Cardiac fibroblast (primary cell): ENCODE data around the gene RAP1GAP2.

ENCODE experiments used
- DNase-seq, 2 donors: peaks; one replicate each; pipeline versions ENCODE4 v3.0.0 to v3.0.0-alpha.2; 2010; ENCODE audit warnings: low read depth in 2 of 2
- H3K4me3 ChIP-seq, 2 donors: replicated peaks in 1 of 2; 1 replicate in 1 of 2; 2 replicates in 1 of 2; pipeline ENCODE4 v1.5.1; 2011; ENCODE audit warnings: low read depth in 2 of 2, low read length in 2 of 2, mild to moderate bottlenecking in 2 of 2, moderate library complexity in 1 of 2
- TF ChIP-seq, protein P1 (sequence below): IDR thresholded peaks from one replicate; pipeline ENCODE4 v1.5.1; 2011; ENCODE audit warnings: low read depth, mild to moderate bottlenecking, low read length, inconsistent platforms

The RAP1GAP2 gene

GRCh38 chr17:2912754-2913153, 116.5 kb downstream of the RAP1GAP2 start:
- TF ChIP-seq, protein P1, sequence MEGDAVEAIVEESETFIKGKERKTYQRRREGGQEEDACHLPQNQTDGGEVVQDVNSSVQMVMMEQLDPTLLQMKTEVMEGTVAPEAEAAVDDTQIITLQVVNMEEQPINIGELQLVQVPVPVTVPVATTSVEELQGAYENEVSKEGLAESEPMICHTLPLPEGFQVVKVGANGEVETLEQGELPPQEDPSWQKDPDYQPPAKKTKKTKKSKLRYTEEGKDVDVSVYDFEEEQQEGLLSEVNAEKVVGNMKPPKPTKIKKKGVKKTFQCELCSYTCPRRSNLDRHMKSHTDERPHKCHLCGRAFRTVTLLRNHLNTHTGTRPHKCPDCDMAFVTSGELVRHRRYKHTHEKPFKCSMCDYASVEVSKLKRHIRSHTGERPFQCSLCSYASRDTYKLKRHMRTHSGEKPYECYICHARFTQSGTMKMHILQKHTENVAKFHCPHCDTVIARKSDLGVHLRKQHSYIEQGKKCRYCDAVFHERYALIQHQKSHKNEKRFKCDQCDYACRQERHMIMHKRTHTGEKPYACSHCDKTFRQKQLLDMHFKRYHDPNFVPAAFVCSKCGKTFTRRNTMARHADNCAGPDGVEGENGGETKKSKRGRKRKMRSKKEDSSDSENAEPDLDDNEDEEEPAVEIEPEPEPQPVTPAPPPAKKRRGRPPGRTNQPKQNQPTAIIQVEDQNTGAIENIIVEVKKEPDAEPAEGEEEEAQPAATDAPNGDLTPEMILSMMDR, result no peak
- DNase-seq, result no peak
- H3K4me3 ChIP-seq, result no peak overlapping the region

DNA sequence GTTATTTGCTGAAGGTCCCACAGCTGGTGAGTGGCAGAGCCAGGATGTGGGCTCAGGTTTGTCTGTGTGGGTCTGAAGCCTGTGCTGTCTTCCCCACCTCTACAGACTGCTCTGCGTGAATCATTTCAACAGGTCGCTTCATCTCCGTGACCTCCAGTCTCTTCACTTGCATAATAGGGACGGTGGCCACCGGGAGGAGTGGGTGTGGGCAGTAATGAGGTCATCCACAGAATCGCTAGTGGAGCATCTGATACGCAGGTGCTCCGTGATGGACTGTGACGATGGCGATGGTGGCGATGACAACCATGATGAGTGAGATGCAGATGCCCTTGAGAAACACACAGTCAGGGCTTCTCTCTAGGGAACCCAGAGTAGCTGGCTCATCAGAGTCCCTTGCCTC, 120.2 kb downstream of the RAP1GAP2 start:
- H3K4me3 ChIP-seq, result no peak overlapping the region
- DNase-seq, result no peak
- TF ChIP-seq, protein P1, result no peak

DNA sequence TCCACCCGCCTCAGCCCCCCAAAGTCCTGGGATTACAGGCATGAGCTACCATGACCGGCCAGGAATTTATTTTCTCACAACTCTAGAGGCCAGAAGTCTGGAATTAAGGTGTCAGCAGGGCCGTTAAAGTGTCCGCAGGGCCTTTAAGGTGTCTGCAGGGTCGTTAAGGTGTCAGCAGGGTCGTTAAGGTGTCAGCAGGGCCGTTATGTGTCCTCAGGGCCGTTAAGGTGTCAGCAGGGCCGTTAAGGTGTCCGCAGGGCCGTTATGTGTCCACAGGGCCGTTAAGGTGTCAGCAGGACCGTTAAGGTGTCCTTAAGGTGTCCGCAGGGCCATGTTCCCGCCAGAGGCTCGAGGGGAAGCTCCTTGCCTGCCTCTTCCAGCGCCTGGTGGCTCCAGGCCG, 125.2 kb downstream of the RAP1GAP2 start:
- no peak overlapping the region for H3K4me3 ChIP-seq
- TF ChIP-seq, protein P1, result no peak
- no peak for DNase-seq

GRCh38 chr17:2924211-2924610, 128.0 kb downstream of the RAP1GAP2 start:
- TF ChIP-seq, protein P1, result no peak
- no peak overlapping the region for H3K4me3 ChIP-seq
- DNase-seq, result peak; percentile 21 to 40

- TF ChIP-seq, protein P1, result no peak
- H3K4me3 ChIP-seq, result no peak overlapping the region
- no peak for DNase-seq
Observed at GRCh38 chr17:2925011-2925410, 128.8 kb downstream of the RAP1GAP2 start.

DNA sequence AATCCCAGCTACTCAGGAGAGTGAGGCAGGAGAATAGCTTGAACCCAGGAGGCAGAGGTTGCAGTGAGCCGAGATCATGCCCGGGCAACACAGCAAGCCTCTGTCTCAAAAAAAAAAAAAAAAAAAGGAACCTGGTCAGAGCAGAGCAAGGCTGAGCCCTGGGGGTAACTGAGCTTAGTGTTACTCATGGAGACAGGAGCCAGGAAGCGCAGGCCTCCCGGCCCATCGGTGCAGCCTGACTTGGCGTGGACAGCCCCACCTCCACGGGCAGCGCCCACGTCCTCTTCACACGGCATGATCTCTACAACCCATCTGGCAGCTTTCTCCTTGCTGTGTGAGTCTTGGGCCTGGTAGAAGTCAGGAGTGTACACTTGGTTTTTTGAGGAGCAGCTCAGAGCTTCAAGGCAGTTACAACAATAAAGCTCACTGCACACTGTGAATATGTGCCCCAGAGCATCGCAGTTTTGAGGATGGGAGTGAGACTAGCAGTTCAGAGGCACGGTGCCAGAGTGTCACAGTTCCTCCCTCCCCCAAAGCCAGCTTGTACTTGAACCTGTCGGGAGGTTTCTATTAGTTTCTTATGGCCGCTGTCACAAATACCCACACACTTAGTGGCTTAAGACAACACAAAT, 129.9 kb downstream of the RAP1GAP2 start:
- peak in 1 of 2 donors; percentile 22 for DNase-seq
- no peak overlapping the region for H3K4me3 ChIP-seq
- TF ChIP-seq, protein P1, result no peak

GRCh38 chr17:2928294-2928890, 132.2 kb downstream of the RAP1GAP2 start:
- H3K4me3 ChIP-seq, result no peak overlapping the region
- DNase-seq, result no peak
- TF ChIP-seq, protein P1, result no peak
